Measurements from ENCODE around the gene COG7.
A peak's percentile ranks its signal among the peaks of the same experiment; 100 is the strongest.
"Not testable (repeated sequence)": the region's sequence is repeated elsewhere in the genome, so short reads cannot be mapped to it uniquely, and the experiment has no call there.

Gene COG7

DNA sequence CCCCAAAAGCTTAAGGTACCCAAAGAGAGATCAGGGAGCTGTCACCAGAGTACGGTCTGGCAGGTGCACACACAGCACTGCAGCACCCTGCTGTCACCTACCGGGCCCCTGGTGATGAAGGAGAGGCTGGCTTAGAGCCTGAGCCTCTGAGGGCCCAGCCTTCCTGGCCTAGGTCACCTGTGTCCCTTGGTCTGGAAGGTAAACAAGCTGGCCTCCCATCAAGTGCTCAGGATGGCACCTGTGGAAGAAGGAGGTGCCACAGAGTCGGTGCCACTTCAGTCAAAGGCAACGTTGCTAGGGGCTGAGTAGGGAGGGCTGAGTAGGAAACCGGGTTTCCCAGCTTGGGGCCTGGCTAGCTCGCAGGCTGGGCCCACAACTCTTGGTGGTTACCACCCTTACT is 70.7 kb downstream of the COG7 start:
- no peak for DNase-seq

DNA sequence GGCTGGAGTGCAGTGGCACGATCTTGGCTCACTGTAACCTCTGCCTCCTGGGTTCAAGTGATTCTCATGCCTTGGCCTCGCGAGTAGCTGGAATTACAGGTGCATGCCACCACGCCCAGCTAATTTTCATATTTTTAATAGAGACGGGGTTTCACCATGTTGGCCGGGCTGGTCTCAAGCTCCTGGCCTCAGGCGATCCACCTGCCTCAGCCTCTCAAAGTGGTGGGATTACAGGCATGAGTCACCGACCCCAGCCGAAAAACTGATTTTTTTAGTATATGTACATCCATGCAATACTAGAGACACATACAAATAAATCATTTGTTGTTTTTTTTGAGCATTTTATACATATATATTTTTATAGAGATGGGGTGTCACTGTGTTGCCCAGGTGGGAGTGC is 71.3 kb downstream of the COG7 start:
- DNase-seq = not testable (repeated sequence)

DNA sequence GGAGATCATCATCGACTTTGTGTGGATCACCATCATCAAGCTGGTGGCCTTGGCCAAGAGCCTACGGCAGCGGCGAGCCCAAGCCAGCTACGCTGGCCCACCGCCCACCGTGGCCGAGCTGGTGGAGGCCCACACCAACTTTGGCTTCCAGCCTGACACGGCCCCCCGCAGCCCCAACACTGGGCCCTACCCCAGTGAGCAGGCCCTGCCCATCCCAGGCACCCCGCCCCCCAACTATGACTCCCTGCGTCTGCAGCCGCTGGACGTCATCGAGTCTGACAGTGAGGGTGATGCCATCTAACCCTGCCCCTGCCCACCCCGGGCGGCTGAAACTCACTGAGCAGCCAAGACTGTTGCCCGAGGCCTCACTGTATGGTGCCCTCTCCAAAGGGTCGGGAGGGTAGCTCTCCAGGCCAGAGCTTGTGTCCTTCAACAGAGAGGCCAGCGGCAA is 72.5 kb downstream of the COG7 start:
- DNase-seq = no peak

DNA sequence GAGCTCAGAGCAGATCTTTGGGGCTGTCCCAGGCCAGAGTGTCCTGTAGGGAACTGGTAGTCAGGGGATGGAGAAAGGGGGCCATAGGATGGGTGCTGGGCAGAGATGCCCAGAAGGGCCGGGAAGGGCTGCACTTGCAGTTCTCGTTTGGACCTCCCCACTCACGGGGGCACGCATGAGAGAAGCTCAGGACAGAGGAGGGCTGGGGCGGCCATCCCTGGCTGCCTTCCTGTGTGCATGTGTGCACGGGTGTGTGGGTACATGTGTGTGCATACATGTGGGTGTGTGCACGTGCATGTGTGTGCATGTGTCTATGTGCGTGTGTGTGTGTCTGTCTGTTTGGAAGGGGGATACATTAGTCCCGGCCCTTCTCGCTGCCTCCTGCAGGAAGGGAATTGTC is 73.3 kb downstream of the COG7 start:
- DNase-seq = no peak

DNA sequence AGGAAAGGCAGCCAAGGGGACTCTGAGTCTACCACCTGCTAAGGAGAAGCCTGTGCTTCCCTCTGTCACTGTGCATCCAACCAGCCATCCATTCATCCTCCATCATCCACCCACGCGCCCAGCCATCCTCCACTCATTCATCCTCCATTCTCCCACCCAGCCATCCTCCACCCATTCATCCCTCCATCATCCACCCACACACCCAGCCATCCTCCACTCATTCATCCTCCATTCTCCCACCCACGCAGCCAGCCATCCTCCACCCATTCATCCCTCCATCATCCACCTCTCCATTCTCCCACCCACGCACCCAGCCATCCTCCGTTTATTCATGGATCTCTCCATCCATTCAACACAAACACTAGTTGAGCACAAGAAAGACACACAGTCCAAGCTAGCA is 74.1 kb downstream of the COG7 start:
- no peak for DNase-seq

DNA sequence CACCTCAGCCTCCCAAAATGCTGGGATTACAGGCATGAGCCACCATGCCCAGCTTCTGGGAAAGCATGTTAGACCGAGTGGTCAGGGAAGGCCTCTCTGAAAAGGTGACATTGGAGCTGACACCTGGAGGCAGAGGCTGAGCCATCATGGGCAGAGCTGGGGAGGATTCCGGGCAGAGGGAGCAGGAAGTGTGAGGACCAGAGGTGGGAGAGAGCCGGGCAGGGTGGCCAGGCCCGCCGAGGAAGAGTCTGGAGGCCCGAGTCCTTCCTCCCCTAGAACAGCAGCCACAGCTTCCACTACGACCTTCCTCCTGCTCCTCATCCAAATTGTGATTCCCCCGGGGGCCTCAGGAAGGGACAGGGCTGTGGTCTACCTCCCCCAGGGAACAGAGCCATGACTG is 74.7 kb downstream of the COG7 start:
- no peak for DNase-seq

DNA sequence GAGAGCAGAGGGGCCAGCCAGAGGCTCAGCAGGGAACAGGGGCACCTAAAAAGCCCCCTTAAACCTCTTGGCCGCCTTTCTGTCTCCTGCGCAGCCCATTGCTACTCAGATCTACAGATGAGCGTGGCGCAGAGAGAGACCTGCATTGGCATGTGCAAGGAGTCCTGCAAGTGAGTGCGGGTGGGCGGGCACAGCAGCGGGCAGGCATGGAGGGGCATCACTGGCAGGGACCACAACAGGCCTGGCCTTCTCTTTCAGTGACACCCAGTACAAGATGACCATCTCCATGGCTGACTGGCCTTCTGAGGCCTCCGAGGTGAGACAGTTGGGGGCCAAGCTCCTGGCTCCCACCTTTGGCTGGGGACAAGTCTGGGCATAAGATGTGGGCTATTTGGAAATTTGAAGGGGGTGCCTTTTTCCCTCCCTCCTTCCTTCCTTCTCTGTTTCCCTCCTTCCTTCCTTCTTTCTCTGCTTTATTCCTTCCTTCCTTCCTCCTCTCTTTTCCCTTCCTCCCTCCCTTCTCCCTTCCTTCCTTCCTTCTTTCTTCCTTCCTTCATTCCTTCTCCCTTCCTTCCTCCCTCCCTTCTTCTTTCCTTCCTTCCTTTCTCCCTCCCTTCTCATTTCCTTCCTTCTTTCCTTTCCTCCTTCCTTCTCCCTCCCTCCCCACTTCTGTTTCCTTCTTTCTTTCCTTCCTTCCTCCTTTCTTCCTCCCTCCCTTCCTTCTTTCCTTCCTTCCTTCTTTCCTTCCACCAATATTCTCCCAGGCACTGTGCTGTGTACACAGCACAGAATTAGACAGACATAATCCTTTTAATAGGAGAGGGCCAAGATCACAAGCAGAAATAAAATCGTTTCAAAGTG is 75.7 kb downstream of the COG7 start:
- no peak for DNase-seq

DNA sequence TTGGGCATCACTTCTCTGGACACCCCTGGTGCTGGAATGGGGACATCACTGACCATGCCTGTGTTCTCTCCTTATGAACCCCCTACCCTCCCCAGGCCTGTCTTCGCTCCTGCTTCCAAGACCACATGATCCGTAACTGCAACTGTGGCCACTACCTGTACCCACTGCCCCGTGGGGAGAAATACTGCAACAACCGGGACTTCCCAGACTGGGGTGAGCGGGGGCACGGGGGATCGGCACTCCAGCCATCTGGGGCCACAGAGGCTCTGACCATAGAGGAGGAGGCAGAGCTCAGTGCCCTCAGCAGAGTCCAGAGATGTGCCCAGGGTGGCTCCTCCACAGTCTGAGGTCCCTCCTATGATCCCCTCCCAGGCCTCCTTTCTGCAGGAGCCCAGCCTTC is 77.3 kb downstream of the COG7 start:
- DNase-seq = no peak

DNA sequence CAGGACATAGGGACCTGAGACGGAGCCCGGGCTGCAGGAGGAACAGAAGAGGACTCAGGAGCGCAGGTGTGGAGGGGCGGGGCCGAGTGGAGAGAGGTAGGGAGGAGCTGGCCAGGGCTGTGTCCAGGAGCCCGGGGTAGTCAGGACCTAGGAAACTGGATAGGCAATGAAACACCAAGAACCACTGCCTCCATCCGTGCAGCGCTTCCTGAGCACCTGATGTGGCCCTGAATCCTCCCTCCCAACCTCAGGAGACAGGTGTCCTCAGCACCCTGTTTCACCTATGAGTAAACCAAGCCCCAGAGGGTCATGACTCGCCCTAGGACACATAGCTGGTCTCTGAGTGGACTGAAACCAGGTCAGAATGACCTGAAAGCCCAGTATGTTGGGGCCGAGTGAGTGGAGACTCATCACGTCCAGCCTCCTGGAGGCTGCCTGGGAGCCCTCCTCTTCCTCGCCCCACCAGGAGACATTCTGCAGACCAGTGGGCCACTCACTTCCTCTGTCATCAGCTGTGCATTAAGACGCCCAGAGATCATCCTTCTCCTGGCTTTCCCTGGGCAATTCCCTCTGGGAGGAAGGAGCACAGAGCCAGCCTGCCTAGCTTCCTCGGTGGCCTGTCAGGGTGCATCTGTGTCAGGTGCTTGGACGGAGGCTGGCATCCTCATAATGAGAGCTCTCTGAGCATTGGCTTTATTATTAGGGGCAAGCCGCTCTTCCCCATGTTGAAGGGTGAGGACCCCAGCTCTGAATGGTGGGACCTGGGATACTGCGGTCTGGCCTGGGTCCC is 78.1 kb downstream of the COG7 start:
- DNase-seq = no peak

DNA sequence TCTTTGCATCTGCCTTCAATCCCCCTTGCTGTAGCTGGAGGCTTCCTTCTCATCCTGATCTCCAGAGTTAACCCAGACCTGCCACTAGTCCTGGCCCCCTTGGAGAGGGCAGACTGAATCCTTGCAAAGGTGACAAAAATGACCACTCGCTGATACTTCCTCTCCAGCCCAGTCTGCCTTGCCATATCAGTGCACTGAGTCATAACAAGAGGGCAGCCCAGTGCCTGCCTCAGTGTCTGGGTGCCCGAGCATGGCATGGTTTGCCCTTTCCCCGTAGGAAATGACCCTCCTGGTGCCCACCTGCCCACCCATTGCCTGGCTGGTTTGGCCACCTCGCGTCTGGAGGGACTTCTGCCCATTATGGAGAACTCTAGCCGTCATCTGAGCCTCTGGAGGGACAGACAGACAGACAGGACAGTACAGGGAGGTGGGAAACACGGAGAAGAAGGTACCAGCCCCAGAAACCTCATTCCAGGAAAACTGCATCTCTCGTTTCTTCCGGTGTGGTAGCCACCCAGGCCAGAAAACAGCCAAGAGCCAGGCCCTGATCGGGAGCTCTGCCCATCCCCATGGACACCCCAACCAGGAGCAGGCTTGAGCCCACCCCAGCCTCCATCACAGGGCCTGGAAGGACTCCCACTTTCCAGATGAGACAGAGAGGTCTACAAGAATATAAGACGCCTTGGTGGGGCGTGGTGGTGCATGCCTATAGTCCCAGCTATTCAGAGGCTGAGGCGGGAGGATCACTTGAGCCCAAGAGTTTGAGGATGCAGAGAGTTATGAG is 79.4 kb downstream of the COG7 start:
- DNase-seq = no peak

DNA sequence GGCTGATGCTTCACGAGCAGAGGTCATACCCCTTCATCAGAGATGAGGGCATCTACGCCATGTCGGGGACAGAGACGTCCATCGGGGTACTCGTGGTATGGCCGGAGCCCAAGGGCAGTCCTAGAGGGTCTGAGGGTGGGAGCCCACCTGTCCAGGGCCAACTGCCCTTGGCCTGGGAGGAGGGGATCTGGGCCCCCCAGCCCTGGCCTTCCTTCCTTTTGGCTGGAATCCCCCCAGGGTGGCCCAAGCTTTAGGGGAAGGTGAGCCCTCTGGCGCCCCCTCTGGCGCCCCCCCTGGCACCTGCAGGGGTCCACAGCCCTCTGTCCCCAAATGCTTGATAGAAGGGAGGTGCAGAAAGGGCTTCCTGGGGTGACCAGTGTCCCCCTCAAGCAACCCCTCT is 81.6 kb downstream of the COG7 start:
- DNase-seq = no peak

DNA sequence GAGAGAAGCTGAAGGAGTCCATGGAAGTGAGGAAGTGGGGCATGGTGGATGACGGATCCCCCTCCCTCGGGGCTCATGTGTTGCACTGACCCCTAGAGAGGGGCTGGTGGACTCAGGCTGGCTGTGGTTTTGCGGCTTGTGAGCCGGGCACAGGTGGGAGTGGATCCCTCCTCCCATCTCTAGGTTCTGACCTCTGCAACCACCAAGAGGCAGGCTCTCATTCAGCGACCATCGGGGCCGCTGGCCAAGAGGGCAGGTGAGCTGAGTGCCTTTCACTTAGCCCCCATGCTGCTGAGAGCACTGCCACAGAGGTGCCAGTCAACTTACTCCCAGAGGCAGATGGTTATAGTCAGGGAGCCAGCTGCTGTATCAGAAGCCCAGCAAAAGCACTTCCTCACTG is 83.6 kb downstream of the COG7 start:
- no peak for DNase-seq

DNA sequence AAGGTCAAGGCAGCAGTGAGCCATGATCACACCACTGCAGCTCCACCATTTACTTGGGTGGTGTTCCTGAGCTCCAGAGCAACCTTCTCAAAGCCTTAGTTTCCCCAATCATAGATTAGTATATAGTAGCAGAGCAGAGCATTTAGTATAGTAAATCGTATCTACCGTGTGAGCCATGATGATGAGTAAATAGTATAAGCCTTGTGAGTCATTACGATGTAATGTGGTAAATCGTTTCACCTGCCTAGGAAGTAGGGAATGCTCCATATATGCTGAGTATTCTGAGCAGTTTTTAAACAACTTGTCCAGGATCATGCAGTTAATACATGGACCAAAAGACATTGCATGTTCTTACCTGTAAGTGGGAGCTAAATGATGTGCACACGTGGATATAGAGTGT is 84.5 kb downstream of the COG7 start:
- DNase-seq = no peak

DNA sequence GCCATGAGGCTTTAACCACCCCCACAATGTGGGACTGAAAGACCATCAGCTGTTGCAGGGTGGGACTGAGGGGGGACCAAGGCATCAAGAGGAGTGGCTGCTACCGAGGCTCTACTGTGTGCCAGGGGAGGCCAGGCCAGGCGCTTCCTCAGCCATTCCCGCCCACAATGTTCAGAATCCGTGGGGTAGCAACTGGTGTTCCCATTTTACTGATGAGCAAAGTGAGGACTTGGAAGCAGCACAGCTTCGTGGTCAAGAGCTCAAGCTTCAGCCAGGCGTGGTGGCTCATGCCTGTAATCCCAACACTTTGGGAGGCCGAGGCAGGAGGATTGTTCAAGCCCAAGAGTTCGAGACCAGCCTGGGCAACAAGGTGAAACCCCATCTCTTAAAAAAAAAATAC is 85.0 kb downstream of the COG7 start:
- DNase-seq = no peak

DNA sequence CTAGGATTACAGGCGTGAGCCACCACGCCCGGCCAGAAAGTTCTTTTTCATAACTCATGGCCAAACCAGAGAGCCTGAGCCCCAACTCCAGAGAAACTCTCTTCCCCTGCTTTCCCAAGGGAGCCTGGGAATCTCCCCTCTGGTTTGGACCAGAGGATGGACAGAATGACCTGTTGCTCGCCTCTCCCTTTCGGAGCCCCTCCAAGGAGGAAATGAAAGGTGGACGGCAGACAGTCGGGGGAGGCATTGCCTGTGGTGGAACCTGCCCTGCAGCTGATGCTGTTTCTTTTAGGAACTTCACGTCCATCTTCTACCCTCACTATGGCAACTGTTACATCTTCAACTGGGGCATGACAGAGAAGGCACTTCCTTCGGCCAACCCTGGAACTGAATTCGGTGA is 85.4 kb downstream of the COG7 start:
- no peak for DNase-seq

DNA sequence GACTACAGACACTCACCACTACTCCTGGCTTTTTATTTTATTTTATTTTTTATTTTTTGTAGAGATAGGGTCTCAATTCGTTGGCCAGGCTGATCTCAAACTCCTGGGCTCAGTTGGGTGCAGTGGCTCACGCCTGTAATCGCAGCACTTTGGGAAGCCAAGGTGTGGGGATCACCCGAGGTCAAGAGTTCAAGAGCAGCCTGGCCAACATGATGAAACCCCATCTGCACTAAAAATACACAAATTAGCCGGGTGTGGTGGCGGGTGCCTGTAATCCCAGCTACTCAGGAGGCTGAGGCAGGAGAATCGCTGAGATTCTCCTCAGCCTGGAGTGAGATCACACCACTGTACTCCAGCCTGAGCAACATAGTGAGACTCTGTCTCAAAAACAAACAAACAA is 86.6 kb downstream of the COG7 start:
- not testable (repeated sequence) for DNase-seq

DNA sequence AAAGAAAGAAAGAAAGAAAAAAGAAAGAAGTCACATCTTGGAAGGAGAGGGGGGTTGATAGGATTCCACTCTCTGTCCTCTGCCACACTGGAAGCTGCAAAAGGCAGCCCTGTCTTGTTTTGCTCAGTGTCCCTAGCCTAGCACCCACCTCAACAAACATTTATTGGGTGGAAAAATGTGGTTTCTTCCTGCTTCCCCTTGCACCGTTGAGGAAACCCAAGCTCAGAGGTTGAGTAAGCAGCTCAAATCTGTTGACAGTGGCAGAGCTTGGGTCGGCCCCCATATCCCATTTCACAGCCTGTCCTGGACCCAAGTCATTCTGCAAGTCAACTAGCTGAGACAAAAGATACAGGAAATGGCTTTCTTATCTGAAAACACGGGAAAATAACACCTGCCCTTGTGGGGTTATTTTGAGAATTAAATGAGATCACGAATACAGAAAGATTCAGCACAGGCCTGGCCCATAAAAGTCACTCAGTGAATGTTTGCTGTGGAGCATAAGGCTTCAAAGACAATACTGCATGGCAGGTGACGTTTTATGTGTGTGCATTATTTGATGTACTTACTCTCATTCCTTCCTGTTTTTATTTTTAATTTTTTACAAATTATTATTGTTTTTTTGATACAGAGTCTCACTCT is 87.3 kb downstream of the COG7 start:
- DNase-seq = peak in 1 of 2 donors; percentile 2

DNA sequence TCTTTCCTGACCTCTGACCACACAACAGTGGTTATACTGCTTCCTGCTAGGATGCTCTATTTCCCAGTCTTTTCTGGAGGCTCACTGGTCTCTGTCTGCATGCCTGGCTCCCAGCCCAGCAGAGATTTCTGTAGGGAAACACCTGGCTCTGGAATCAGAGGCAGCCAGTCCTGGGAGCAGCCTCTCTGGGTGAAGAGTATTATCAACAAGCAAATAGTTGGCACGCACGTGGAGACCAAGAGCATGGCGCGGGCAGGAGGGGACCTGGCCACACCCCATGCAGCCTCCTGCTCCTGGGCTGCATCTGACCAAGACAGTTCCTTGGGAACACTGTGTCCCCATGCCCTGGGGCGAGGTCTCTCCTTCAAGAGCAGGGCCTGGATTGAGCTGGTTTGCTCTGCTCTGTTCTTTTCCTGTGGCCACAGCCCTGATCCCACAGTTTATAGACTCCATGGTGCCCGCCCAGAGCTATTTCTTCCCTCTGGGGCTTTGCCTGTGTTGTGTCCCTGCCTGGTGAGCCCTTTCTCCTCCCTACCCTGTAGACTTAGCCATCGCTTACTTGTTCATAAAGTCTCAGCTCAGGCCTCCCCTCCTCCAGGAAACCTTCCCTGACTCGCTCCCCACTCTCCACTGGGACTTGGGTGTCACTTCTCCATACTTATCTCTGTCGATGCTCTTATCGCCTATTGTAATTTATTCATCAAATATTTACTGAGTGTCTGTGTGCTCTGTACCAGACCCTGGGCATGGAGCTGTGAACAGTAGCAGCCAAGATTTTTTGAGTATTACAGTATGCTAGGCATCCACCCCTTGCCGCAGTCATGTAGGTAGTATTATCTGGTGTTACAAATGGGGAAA is 90.3 kb downstream of the COG7 start:
- no peak for DNase-seq

DNA sequence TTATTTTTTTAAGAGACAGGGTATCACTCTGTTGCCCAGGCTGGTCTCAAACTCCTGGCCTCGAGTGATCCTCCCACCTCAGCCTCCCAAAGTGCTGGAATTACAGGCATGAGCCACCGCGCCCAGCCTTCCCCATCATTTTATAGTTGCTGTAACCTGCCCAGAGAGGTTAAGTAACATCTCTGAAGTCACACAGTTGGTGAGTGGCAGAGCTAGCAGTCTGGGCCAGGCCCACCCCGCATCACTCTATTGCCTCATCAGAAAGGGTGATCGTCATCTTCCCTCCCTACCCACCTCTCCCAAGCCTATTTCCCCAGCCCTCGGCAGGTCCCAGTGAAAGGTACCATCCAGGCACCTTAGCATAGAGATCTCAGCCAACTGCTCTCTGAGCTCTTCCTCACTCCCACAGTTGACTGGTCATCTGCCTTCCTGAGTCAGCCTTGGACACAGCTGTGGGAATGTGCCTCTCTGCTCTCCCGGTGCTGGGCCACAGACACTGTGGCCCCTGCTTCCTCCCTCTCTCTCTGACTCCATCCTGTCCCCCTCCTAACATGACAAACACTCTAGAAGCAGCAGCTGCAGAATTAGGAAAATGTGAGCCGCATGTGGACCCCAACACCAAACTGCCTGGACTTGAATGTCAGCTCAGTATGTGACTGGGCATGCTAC is 93.8 kb downstream of the COG7 start:
- no peak for DNase-seq

DNA sequence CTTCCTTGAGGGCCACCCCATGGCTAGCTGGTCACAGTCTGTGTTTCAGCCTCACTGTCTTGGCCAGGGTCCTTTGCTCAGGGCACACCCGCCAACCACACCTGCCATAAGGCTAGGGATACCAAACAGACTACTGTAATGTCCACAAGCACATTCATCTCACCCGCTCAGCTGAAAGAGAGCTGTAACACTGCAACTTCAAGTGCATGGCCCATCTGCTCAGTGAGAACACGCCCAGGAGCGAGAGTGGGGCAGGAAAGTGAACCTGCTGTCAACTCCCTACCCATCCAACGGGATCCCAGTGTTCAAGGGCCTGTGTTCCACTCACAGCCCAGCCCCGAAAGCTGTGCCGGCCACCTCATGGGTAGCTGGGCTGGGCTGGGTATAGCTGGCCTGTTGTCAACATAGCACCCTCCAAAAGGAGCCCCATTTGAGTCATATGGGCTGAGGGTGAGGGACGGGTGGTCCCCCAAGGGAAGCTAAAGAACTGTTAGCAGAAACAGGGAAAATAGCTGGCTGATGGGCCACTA is 95.2 kb downstream of the COG7 start:
- DNase-seq = no peak

DNA sequence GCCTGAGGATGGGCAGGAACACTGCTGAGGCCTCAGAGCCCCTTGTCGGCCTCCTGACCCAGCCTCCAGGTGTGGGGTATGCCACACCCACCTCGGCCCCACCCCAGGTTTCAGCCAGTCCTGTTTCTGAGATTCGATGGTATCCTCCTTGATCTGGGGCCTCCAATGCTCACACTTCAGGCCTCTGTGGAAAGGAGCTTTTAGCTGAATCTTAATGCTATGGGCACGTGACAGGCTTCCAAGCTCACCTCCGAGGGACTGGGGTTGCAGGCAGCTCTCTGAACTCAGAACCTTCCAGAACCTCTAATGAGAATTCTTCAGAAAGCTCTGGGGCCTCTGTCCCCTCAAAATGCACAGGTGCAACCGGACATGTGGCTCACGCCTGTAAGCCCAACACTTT is 96.0 kb downstream of the COG7 start:
- no peak for DNase-seq
